HG02840 (cell line): ENCODE data around the gene C2CD3.

Experiments used
- ATAC-seq: cut with Tn5 transposase; IDR thresholded peaks from one replicate; pipeline ENCODE4 v1.9.1; 2021; ENCODE audit warnings: mild to moderate bottlenecking, moderate library complexity, moderate number of reproducible peaks; ENCODE audit not compliant: unreplicated experiment, low FRiP score

The C2CD3 gene

GRCh38 chr11:74170694-74171629 is at the start of gene C2CD3, which contains the start of gene PPME1:
TSS of gene C2CD3 (minus strand) at chr11:74171002. CDS start at chr11:74170792, 210 bp downstream.
TSS of gene PPME1 (plus strand) at chr11:74171289. CDS start at chr11:74171422, 133 bp downstream.
- peak; percentile 98 for ATAC-seq

- ATAC-seq, result no peak
These were observed 49.6 kb upstream of the C2CD3 start for GRCh38 chr11:74220376-74220775.

GRCh38 chr11:74212533-74212932 is 41.7 kb upstream of the C2CD3 start:
- ATAC-seq, result no peak

GRCh38 chr11:74208507-74208906 is 37.7 kb upstream of the C2CD3 start:
- ATAC-seq, result no peak

GRCh38 chr11:74206746-74207145 is 35.9 kb upstream of the C2CD3 start:
- no peak for ATAC-seq

- no peak for ATAC-seq
These were observed 34.4 kb upstream of the C2CD3 start for GRCh38 chr11:74205181-74205580.

GRCh38 chr11:74204701-74205100 is 33.9 kb upstream of the C2CD3 start:
- no peak for ATAC-seq

- ATAC-seq, result no peak
These were observed 33.2 kb upstream of the C2CD3 start for GRCh38 chr11:74203966-74204365.

GRCh38 chr11:74196781-74197486 is 26.1 kb upstream of the C2CD3 start:
- no peak for ATAC-seq

- ATAC-seq, result no peak
These were observed 25.0 kb upstream of the C2CD3 start for GRCh38 chr11:74195828-74196227.

- ATAC-seq, result no peak
These were observed 14.9 kb upstream of the C2CD3 start for GRCh38 chr11:74185695-74186094.

- ATAC-seq, result no peak
These were observed 14.5 kb upstream of the C2CD3 start for GRCh38 chr11:74185285-74185684.

GRCh38 chr11:74182635-74183034 is 11.8 kb upstream of the C2CD3 start:
- no peak for ATAC-seq

- no peak for ATAC-seq
These were observed 8.6 kb upstream of the C2CD3 start for GRCh38 chr11:74179234-74180052.

- ATAC-seq, result no peak
These were observed 5.1 kb upstream of the C2CD3 start for GRCh38 chr11:74175920-74176319.

GRCh38 chr11:74171997-74172396 is 1.2 kb upstream of the C2CD3 start:
- ATAC-seq, result no peak

GRCh38 chr11:74171630-74171968 is 797 bp upstream of the C2CD3 start:
- no peak for ATAC-seq

GRCh38 chr11:74169738-74170458 is 904 bp downstream of the C2CD3 start:
- ATAC-seq, result no peak

- ATAC-seq, result no peak
These were observed 2.0 kb downstream of the C2CD3 start for GRCh38 chr11:74168838-74169237.
